ENCODE results near the gene CLDN16.

DNA sequence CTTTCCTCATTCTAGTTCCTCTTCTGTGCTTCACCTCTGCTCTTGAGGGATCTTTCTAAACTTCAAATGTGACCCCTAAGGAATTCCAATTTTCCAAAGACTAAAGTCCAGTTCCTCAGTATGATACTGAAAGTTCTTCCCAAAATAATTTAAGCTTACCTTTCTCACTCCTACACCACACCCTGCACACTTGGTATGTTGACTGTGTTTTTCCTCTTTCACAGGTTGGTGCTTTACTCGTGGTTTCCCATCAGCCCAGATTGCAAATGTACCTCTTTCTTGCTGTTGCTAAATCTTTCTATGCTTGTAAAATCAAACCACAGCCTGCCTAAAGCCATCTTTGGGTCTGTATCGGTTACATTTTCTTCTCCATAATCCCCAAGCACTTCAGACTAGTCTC, 30.5 kb upstream of the CLDN16 start:
- no peak for TF ChIP-seq CTCF (IDR thresholded peaks at IDR 0.05)
- TF ChIP-seq POLR2A (IDR thresholded peaks at IDR 0.05): no peak
